ENCODE results near the gene TRAPPC2L.

Gene TRAPPC2L

GRCh38 chr16:88880226-88881006 is 23.5 kb downstream of the TRAPPC2L start:
- H3K9me3 ChIP-seq (ENCODE audit: control insufficient read depth, insufficient read depth, low read length), result no peaks in the 10 kb centered on the region
- H3K9ac ChIP-seq (ENCODE audit: low read depth, low read length), result no peak overlapping the region
- H3K27me3 ChIP-seq (ENCODE audit: control insufficient read depth, insufficient read depth, low read length), result no peaks in the 10 kb centered on the region
- H3K27ac ChIP-seq (ENCODE audit: low read depth, low read length), result no peak overlapping the region
- H3K36me3 ChIP-seq (ENCODE audit: control insufficient read depth, insufficient read depth, low read length), result no peaks in the 10 kb centered on the region
- no peaks in the 10 kb centered on the region for H3K4me1 ChIP-seq (ENCODE audit: control insufficient read depth, insufficient read depth, low read length)
- H3K4me3 ChIP-seq (ENCODE audit: low read depth, low read length), result no peak overlapping the region

DNA sequence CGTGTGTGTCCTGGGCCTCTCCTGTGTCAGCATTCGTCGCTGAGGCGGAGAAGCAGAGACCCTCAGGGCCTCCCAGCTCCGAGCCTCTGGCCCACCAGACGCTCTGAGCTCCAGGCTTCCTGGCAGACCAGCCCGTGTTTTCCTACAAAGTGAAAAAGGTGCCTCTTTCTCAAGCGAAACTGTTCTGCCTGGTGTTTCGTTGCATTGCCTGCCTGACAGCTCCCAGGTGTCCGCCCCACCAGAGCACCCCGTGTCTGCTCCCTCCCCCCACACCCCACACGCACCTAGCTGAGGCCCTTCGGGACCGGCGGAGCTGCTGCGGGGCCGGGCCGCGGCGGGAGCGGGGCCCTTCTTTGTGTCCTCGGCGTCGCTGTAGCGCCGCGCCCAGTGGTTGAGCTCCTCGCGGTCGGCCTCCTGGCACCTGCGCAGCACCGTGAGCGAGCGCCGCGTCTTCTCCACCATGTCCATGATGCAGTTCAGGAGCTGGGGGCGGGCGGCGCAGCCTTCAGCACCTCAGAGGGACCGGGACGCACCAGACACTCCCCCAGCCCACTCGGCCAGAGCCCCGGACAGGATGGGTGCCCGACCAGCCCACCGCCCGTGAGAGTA is 24.2 kb downstream of the TRAPPC2L start:
- no peak overlapping the region for H3K27ac ChIP-seq (ENCODE audit: low read depth, low read length)
- H3K4me1 ChIP-seq (ENCODE audit: control insufficient read depth, insufficient read depth, low read length), result no peaks in the 10 kb centered on the region

GRCh38 chr16:88881675-88882357 is 24.9 kb downstream of the TRAPPC2L start:
- Histone ChIP-seq H3K27me3 (ENCODE audit: control insufficient read depth, insufficient read depth, low read length) (no peaks in the 10 kb centered on the region), H3K27ac (ENCODE audit: low read depth, low read length) (no peak overlapping the region), H3K4me3 (ENCODE audit: low read depth, low read length) (no peak overlapping the region), H3K4me1 (ENCODE audit: control insufficient read depth, insufficient read depth, low read length) (no peaks in the 10 kb centered on the region), H3K9me3 (ENCODE audit: control insufficient read depth, insufficient read depth, low read length) (no peaks in the 10 kb centered on the region), H3K9ac (ENCODE audit: low read depth, low read length) (no peak overlapping the region; the same call in 1 of the 2 replicates), H3K36me3 (ENCODE audit: control insufficient read depth, insufficient read depth, low read length) (no peaks in the 10 kb centered on the region)

More for the DNA sequence above, 24.2 kb downstream of the TRAPPC2L start:
- Histone ChIP-seq H3K36me3 (ENCODE audit: control insufficient read depth, insufficient read depth, low read length) (no peaks in the 10 kb centered on the region), H3K4me3 (ENCODE audit: low read depth, low read length) (no peak overlapping the region), H3K27me3 (ENCODE audit: control insufficient read depth, insufficient read depth, low read length) (no peaks in the 10 kb centered on the region), H3K9me3 (ENCODE audit: control insufficient read depth, insufficient read depth, low read length) (no peaks in the 10 kb centered on the region), H3K9ac (ENCODE audit: low read depth, low read length) (no peak overlapping the region; the same call in 1 of the 2 replicates)

GRCh38 chr16:88882358-88883030 is 25.6 kb downstream of the TRAPPC2L start:
- H3K27me3 ChIP-seq (ENCODE audit: control insufficient read depth, insufficient read depth, low read length), result no peaks in the 10 kb centered on the region
- no peaks in the 10 kb centered on the region for H3K36me3 ChIP-seq (ENCODE audit: control insufficient read depth, insufficient read depth, low read length)
- no peaks in the 10 kb centered on the region for H3K4me1 ChIP-seq (ENCODE audit: control insufficient read depth, insufficient read depth, low read length)
- no peaks in the 10 kb centered on the region for H3K9me3 ChIP-seq (ENCODE audit: control insufficient read depth, insufficient read depth, low read length)
- no peak overlapping the region for H3K4me3 ChIP-seq (ENCODE audit: low read depth, low read length)
- no peak overlapping the region for H3K27ac ChIP-seq (ENCODE audit: low read depth, low read length)
- H3K9ac ChIP-seq (ENCODE audit: low read depth, low read length), result no peak overlapping the region

DNA sequence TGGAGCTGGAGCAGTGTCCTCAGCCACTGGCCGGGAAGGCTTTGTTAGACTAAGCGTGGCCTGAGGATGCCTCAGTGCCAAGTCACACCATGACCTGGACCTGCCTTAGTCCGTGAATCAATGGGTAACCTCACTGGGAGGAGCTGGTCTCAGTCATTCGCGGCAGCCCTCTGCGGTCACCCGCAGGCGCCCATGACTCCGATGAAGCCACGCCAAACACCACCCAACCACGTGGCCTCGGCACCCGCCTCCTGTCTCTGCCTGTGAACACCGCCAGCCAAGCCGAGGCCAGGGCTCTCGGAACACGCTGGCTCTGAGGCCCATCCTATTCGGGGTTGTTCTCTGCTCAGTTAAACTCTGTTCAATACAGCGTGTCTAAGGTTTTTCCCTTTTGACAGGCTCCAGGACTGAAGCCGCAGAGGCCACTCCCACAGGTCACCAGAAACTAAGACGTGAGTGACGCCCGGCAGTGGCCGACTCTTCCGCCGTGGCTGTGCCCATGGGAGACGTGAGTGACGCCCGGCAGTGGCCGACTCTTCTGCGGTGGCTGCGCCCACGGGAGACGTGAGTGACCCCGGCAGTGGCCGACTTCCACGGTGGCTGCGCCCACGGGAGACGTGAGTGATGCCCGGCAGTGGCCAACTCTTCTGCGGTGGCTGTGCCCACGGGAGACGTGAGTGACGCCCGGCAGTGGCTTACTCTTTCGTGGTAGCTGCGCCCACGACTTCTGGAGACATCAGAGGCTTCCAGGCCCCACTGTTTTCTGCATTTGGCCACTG is 26.4 kb downstream of the TRAPPC2L start:
- H3K9me3 ChIP-seq (ENCODE audit: control insufficient read depth, insufficient read depth, low read length), result no peaks in the 10 kb centered on the region
- H3K27me3 ChIP-seq (ENCODE audit: control insufficient read depth, insufficient read depth, low read length), result no peaks in the 10 kb centered on the region
- no peak overlapping the region for H3K4me3 ChIP-seq (ENCODE audit: low read depth, low read length)
- H3K27ac ChIP-seq (ENCODE audit: low read depth, low read length), result no peak overlapping the region
- H3K4me1 ChIP-seq (ENCODE audit: control insufficient read depth, insufficient read depth, low read length), result no peaks in the 10 kb centered on the region
- no peak overlapping the region for H3K9ac ChIP-seq (ENCODE audit: low read depth, low read length)
- no peaks in the 10 kb centered on the region for H3K36me3 ChIP-seq (ENCODE audit: control insufficient read depth, insufficient read depth, low read length)

- H3K36me3 ChIP-seq (ENCODE audit: control insufficient read depth, insufficient read depth, low read length), result no peaks in the 10 kb centered on the region
- H3K4me3 ChIP-seq (ENCODE audit: low read depth, low read length), result no peak overlapping the region
- no peak overlapping the region for H3K27ac ChIP-seq (ENCODE audit: low read depth, low read length)
- no peak overlapping the region for H3K9ac ChIP-seq (ENCODE audit: low read depth, low read length)
- no peaks in the 10 kb centered on the region for H3K27me3 ChIP-seq (ENCODE audit: control insufficient read depth, insufficient read depth, low read length)
- no peaks in the 10 kb centered on the region for H3K4me1 ChIP-seq (ENCODE audit: control insufficient read depth, insufficient read depth, low read length)
- H3K9me3 ChIP-seq (ENCODE audit: control insufficient read depth, insufficient read depth, low read length), result no peaks in the 10 kb centered on the region
Measured at GRCh38 chr16:88883946-88884345, 27.0 kb downstream of the TRAPPC2L start.

GRCh38 chr16:88884569-88885271 is 27.8 kb downstream of the TRAPPC2L start:
- Histone ChIP-seq H3K27ac (ENCODE audit: low read depth, low read length) (no peak overlapping the region), H3K4me1 (ENCODE audit: control insufficient read depth, insufficient read depth, low read length) (no peaks in the 10 kb centered on the region)

GRCh38 chr16:88885693-88886280 is 28.9 kb downstream of the TRAPPC2L start:
- H3K9me3 ChIP-seq (ENCODE audit: control insufficient read depth, insufficient read depth, low read length), result no peaks in the 10 kb centered on the region
- H3K4me3 ChIP-seq (ENCODE audit: low read depth, low read length), result no peak overlapping the region
- H3K4me1 ChIP-seq (ENCODE audit: control insufficient read depth, insufficient read depth, low read length), result no peaks in the 10 kb centered on the region
- no peaks in the 10 kb centered on the region for H3K36me3 ChIP-seq (ENCODE audit: control insufficient read depth, insufficient read depth, low read length)
- no peak overlapping the region for H3K9ac ChIP-seq (ENCODE audit: low read depth, low read length)
- no peaks in the 10 kb centered on the region for H3K27me3 ChIP-seq (ENCODE audit: control insufficient read depth, insufficient read depth, low read length)
- no peak overlapping the region for H3K27ac ChIP-seq (ENCODE audit: low read depth, low read length)

More at GRCh38 chr16:88884569-88885271, 27.8 kb downstream of the TRAPPC2L start:
- Histone ChIP-seq H3K9me3 (ENCODE audit: control insufficient read depth, insufficient read depth, low read length) (no peaks in the 10 kb centered on the region), H3K36me3 (ENCODE audit: control insufficient read depth, insufficient read depth, low read length) (no peaks in the 10 kb centered on the region), H3K4me3 (ENCODE audit: low read depth, low read length) (no peak overlapping the region), H3K27me3 (ENCODE audit: control insufficient read depth, insufficient read depth, low read length) (no peaks in the 10 kb centered on the region), H3K9ac (ENCODE audit: low read depth, low read length) (no peak overlapping the region)

GRCh38 chr16:88886420-88886844 is 29.5 kb downstream of the TRAPPC2L start:
- no peak overlapping the region for H3K9ac ChIP-seq (ENCODE audit: low read depth, low read length)
- no peaks in the 10 kb centered on the region for H3K27me3 ChIP-seq (ENCODE audit: control insufficient read depth, insufficient read depth, low read length)
- no peaks in the 10 kb centered on the region for H3K36me3 ChIP-seq (ENCODE audit: control insufficient read depth, insufficient read depth, low read length)
- H3K4me1 ChIP-seq (ENCODE audit: control insufficient read depth, insufficient read depth, low read length), result no peaks in the 10 kb centered on the region
- H3K27ac ChIP-seq (ENCODE audit: low read depth, low read length), result no peak overlapping the region
- no peak overlapping the region for H3K4me3 ChIP-seq (ENCODE audit: low read depth, low read length)
- H3K9me3 ChIP-seq (ENCODE audit: control insufficient read depth, insufficient read depth, low read length), result no peaks in the 10 kb centered on the region
